Ishikawa (cell line): ENCODE results near the gene PDZD8.

ENCODE experiments used
- CEBPB ChIP-seq: IDR thresholded peaks from 2 replicates; pipeline ENCODE4 v1.6.1; 2012
- EGR1 ChIP-seq: IDR thresholded peaks from 2 replicates; pipeline ENCODE4 v1.6.1; 2012
- EP300 ChIP-seq: IDR thresholded peaks from 2 replicates; pipeline ENCODE4 v1.6.1; 2012; ENCODE audit warnings: borderline replicate concordance
- FOXM1 ChIP-seq: IDR thresholded peaks from 2 replicates; pipeline ENCODE4 v1.6.1; 2012; ENCODE audit warnings: low read depth, borderline replicate concordance
- NFIC ChIP-seq: IDR thresholded peaks from 2 replicates; pipeline ENCODE4 v1.6.1; 2012
- RAD21 ChIP-seq: IDR thresholded peaks from 2 replicates; pipeline ENCODE4 v1.6.1; 2012; ENCODE audit warnings: low read depth
- TAF1 ChIP-seq: IDR thresholded peaks from 2 replicates; pipeline ENCODE4 v1.6.1; 2012; ENCODE audit warnings: low read depth, mild to moderate bottlenecking
- TCF12 ChIP-seq: IDR thresholded peaks from 2 replicates; pipeline ENCODE4 v1.6.1; 2012; ENCODE audit warnings: low read depth
- TEAD4 ChIP-seq: IDR thresholded peaks from 2 replicates; pipeline ENCODE4 v1.6.1; 2012
- YY1 ChIP-seq: IDR thresholded peaks from 2 replicates; pipeline ENCODE4 v1.6.1; 2012; ENCODE audit warnings: low read depth
- ZBTB7A ChIP-seq: IDR thresholded peaks from 2 replicates; pipeline ENCODE4 v1.6.1; 2012; ENCODE audit warnings: low read depth
- TF ChIP-seq, protein P1 (sequence below): IDR thresholded peaks from 2 replicates; pipeline ENCODE4 v1.6.1; 2012; ENCODE audit warnings: low read depth, mild to moderate bottlenecking

Gene PDZD8

DNA sequence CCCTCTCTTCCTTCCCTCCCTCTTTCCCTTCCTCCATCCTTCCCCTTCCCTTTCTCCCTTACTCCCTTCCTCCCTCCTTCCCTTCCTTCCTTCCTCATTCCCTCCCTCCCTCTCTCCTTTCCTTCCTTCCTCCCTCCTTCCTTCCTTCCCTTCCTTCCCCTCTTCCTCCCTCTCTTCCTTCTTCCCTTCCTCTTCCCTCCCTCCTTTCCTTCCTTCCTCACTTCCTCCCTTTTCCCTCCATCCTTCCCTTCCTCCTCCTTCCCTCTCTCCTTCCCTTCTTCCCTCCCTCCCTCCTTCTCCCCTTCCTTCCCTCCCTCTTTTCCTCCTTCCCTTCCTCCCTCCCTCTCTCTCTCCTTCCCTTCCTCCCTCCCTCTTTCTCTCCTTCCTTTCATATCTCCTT is 147.0 kb downstream of the PDZD8 start:
- TF ChIP-seq TEAD4: no peak
- TF ChIP-seq YY1: no peak
- TF ChIP-seq TAF1: no peak
- TF ChIP-seq TCF12: no peak
- no peak for TF ChIP-seq EP300
- TF ChIP-seq FOXM1: no peak
- no peak for TF ChIP-seq RAD21
- TF ChIP-seq, protein P1, sequence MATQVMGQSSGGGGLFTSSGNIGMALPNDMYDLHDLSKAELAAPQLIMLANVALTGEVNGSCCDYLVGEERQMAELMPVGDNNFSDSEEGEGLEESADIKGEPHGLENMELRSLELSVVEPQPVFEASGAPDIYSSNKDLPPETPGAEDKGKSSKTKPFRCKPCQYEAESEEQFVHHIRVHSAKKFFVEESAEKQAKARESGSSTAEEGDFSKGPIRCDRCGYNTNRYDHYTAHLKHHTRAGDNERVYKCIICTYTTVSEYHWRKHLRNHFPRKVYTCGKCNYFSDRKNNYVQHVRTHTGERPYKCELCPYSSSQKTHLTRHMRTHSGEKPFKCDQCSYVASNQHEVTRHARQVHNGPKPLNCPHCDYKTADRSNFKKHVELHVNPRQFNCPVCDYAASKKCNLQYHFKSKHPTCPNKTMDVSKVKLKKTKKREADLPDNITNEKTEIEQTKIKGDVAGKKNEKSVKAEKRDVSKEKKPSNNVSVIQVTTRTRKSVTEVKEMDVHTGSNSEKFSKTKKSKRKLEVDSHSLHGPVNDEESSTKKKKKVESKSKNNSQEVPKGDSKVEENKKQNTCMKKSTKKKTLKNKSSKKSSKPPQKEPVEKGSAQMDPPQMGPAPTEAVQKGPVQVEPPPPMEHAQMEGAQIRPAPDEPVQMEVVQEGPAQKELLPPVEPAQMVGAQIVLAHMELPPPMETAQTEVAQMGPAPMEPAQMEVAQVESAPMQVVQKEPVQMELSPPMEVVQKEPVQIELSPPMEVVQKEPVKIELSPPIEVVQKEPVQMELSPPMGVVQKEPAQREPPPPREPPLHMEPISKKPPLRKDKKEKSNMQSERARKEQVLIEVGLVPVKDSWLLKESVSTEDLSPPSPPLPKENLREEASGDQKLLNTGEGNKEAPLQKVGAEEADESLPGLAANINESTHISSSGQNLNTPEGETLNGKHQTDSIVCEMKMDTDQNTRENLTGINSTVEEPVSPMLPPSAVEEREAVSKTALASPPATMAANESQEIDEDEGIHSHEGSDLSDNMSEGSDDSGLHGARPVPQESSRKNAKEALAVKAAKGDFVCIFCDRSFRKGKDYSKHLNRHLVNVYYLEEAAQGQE: no peak
- TF ChIP-seq ZBTB7A: no peak
- TF ChIP-seq EGR1: no peak
- no peak for TF ChIP-seq NFIC
- no peak for TF ChIP-seq CEBPB
